Neutrophil (primary cell): ENCODE data around the gene TSC22D4.
A peak's percentile ranks its signal among the peaks of the same experiment; 100 is the strongest.

Source experiments
- H3K27ac ChIP-seq: fragments of 200-600 bp; sonication (generic); 2 replicates; pipeline ENCODE4 v1.5.1; 2016; ENCODE audit warnings: mild to moderate bottlenecking, moderate library complexity
- H3K27me3 ChIP-seq: fragments of 200-600 bp; sonication (generic); 2 replicates; pipeline ENCODE4 v1.6.0; 2016; ENCODE audit warnings: mild to moderate bottlenecking
- H3K36me3 ChIP-seq: fragments of 200-600 bp; sonication (generic); 2 replicates; pipeline ENCODE4 v1.5.1; 2017
- H3K4me1 ChIP-seq, 2 experiments: fragments of 200-600 bp in 1 of 2; sonication (generic) in 1 of 2; 1 replicate in 1 of 2; 2 replicates in 1 of 2; pipeline versions ENCODE4 v1.5.1 to v1.6.1; 2013 to 2016; ENCODE audit warnings: low read depth in 1 of 2, low read length in 1 of 2, mild to moderate bottlenecking in 1 of 2, moderate library complexity in 1 of 2; ENCODE audit not compliant: control insufficient read depth in 1 of 2, insufficient read depth in 1 of 2
- H3K4me3 ChIP-seq, 2 experiments: fragments of 200-600 bp in 1 of 2; sonication (generic) in 1 of 2; 1 replicate in 1 of 2; 2 replicates in 1 of 2; pipeline ENCODE4 v1.5.1; 2013 to 2016; ENCODE audit warnings: low read depth in 1 of 2, low read length in 1 of 2, mild to moderate bottlenecking in 1 of 2, moderate library complexity in 1 of 2
- H3K9me3 ChIP-seq: fragments of 200-600 bp; sonication (generic); 2 replicates; pipeline ENCODE4 v1.5.1; 2016
- TF ChIP-seq, protein P1 (sequence below): fragments of 200-600 bp; sonication (generic); IDR thresholded peaks from 2 replicates; pipeline ENCODE4 v1.5.1; 2016; ENCODE audit warnings: antibody characterized with exemption

The TSC22D4 gene

GRCh38 chr7:100433592-100434296 is 45.3 kb downstream of the TSC22D4 start:
- Histone ChIP-seq H3K36me3 (peaks cover 26% of the 10 kb centered on the region), H3K4me1 (peaks cover 36 to 47% of the 10 kb centered on the region in 2 experiments), H3K9me3 (no peaks in the 10 kb centered on the region), H3K27ac (peak overlapping the region; percentile 98), H3K27me3 (no peaks in the 10 kb centered on the region), H3K4me3 (no peak overlapping the region)
- TF ChIP-seq, protein P1, sequence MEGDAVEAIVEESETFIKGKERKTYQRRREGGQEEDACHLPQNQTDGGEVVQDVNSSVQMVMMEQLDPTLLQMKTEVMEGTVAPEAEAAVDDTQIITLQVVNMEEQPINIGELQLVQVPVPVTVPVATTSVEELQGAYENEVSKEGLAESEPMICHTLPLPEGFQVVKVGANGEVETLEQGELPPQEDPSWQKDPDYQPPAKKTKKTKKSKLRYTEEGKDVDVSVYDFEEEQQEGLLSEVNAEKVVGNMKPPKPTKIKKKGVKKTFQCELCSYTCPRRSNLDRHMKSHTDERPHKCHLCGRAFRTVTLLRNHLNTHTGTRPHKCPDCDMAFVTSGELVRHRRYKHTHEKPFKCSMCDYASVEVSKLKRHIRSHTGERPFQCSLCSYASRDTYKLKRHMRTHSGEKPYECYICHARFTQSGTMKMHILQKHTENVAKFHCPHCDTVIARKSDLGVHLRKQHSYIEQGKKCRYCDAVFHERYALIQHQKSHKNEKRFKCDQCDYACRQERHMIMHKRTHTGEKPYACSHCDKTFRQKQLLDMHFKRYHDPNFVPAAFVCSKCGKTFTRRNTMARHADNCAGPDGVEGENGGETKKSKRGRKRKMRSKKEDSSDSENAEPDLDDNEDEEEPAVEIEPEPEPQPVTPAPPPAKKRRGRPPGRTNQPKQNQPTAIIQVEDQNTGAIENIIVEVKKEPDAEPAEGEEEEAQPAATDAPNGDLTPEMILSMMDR, result no peak

DNA sequence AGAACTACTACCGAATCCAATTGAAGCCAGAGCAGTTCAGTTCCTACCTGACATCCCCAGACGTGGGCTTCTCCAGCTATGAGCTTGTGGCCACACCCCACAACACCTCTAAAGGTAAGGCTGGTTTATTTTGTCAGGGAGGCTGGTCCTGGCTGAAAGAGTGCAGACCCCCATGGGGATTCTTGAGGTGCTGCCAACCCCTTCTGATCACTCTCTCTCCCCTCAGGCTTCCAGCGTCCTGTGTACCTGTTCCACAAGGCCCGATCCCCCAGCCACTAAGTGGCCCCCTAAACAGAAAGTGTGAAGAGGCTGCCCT is 45.8 kb downstream of the TSC22D4 start:
- peaks cover 36 to 47% of the 10 kb centered on the region in 2 experiments for H3K4me1 ChIP-seq
- TF ChIP-seq, protein P1, result no peak

GRCh38 chr7:100432621-100433275 is 46.3 kb downstream of the TSC22D4 start:
- TF ChIP-seq, protein P1, result no peak
- H3K9me3 ChIP-seq, result no peaks in the 10 kb centered on the region
- H3K4me1 ChIP-seq, result peaks cover 40 to 51% of the 10 kb centered on the region in 2 experiments
- H3K4me3 ChIP-seq, result no peak overlapping the region
- H3K27me3 ChIP-seq, result no peaks in the 10 kb centered on the region
- H3K27ac ChIP-seq, result peak overlapping the region; percentile 98
- peaks cover 26% of the 10 kb centered on the region for H3K36me3 ChIP-seq

More for the DNA sequence above, 45.8 kb downstream of the TSC22D4 start:
- Histone ChIP-seq H3K27ac (peak overlapping the region; percentile 98), H3K4me3 (no peak overlapping the region), H3K36me3 (peaks cover 26% of the 10 kb centered on the region), H3K9me3 (no peaks in the 10 kb centered on the region), H3K27me3 (no peaks in the 10 kb centered on the region)

DNA sequence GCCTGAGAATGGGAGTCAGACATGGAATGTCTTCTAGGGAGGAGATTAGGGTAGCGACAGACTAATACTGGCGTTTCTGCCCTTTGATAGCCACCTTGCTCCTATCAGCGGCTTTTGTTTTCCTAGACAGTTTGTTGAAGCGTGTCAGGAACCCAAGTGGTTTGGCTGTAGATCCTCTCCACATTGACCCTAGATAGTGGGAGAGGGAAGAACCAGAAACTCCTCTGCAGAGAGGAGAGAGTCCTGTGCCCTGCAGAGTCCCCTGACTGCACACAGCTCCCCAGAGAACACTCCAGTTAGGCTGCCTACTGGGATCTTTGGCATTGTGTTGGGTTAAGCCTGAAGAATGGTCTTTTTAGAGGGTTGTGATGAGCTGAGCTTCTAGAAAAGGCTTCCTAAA is 47.0 kb downstream of the TSC22D4 start:
- Histone ChIP-seq H3K27me3 (no peaks in the 10 kb centered on the region), H3K9me3 (no peaks in the 10 kb centered on the region), H3K4me1 (peaks cover 40 to 50% of the 10 kb centered on the region in 2 experiments), H3K36me3 (peaks cover 26% of the 10 kb centered on the region), H3K4me3 (no peak overlapping the region), H3K27ac (peak overlapping the region; percentile 98)
- TF ChIP-seq, protein P1, result no peak

GRCh38 chr7:100431286-100431735 is 47.7 kb downstream of the TSC22D4 start:
- H3K9me3 ChIP-seq, result no peaks in the 10 kb centered on the region
- H3K4me3 ChIP-seq, result peak overlapping the region; percentile 95 to 98
- TF ChIP-seq, protein P1, result no peak
- peak overlapping the region; percentile 98 for H3K27ac ChIP-seq
- peaks cover 26% of the 10 kb centered on the region for H3K36me3 ChIP-seq
- H3K27me3 ChIP-seq, result no peaks in the 10 kb centered on the region
- H3K4me1 ChIP-seq, result peaks cover 35 to 45% of the 10 kb centered on the region in 2 experiments
